ENCODE measurements around the gene REV1. TPM values are rescaled to one million over a fixed set of nuclear protein-coding genes. Genes with fewer than 3 reads are reported as not detected.

REV1 gene
- total RNA-seq, 2 donors from 2014 or later: 29.7 to 37.4 TPM

GRCh38 chr2:99397266-99397920 is 92.4 kb downstream of the REV1 start:
- DNase-seq: no peak
- Histone ChIP-seq H3K27me3 (no peaks in the 10 kb centered on the region), H3K9me3 (no peaks in the 10 kb centered on the region), H3K36me3 (peaks cover 17% of the 10 kb centered on the region), H3K27ac (no peak overlapping the region), H3K4me3 (no peak overlapping the region), H3K4me1 (no peaks in the 10 kb centered on the region), H3K9ac (ENCODE audit: low read depth in 2 of 2, low read length in 2 of 2) (no peak overlapping the region)
- TF ChIP-seq, protein P1, sequence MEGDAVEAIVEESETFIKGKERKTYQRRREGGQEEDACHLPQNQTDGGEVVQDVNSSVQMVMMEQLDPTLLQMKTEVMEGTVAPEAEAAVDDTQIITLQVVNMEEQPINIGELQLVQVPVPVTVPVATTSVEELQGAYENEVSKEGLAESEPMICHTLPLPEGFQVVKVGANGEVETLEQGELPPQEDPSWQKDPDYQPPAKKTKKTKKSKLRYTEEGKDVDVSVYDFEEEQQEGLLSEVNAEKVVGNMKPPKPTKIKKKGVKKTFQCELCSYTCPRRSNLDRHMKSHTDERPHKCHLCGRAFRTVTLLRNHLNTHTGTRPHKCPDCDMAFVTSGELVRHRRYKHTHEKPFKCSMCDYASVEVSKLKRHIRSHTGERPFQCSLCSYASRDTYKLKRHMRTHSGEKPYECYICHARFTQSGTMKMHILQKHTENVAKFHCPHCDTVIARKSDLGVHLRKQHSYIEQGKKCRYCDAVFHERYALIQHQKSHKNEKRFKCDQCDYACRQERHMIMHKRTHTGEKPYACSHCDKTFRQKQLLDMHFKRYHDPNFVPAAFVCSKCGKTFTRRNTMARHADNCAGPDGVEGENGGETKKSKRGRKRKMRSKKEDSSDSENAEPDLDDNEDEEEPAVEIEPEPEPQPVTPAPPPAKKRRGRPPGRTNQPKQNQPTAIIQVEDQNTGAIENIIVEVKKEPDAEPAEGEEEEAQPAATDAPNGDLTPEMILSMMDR (IDR thresholded peaks at IDR 0.05): no peak
- intact Hi-C loops (cut with DNase I): no loop called here

DNA sequence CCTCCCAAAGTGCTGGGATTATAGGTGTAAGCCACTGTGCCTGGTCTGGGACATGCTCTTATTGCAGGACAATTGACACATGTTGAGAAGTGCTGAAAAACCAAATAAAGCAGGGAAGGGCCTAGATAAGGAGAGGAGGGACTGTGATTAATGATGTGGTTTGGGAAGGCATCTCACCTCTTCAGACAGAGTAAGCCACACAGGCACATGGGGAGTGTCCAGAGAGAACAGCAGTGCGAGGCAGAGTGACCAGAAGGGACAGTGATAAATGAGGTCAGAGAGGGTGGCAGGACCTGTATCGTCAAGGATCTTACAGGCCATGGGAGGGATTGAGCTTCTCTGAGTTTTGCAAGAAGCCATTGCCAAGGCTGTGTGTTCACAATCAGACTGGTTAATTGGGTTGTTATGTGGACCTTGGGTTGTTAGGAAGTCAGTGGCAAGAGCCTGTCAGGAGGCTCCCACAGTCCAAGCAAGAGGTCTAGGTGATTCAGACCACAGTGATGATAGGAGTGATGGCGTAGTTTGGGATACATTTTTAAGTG is 94.2 kb downstream of the REV1 start:
- Histone ChIP-seq H3K9ac (ENCODE audit: low read depth in 2 of 2, low read length in 2 of 2) (no peak overlapping the region), H3K9me3 (no peaks in the 10 kb centered on the region), H3K4me1 (no peaks in the 10 kb centered on the region), H3K27me3 (no peaks in the 10 kb centered on the region), H3K36me3 (peaks cover 17% of the 10 kb centered on the region), H3K4me3 (no peak overlapping the region), H3K27ac (no peak overlapping the region)
- TF ChIP-seq, protein P1 (IDR thresholded peaks at IDR 0.05): no peak
- intact Hi-C loops (cut with DNase I): no loop called here
- DNase-seq: no peak

GRCh38 chr2:99389946-99390345 is 99.9 kb downstream of the REV1 start:
- intact Hi-C loops (cut with DNase I): no loop called here
- H3K27me3 ChIP-seq: no peaks in the 10 kb centered on the region
- no peak overlapping the region for H3K9ac ChIP-seq (ENCODE audit: low read depth in 2 of 2, low read length in 2 of 2)
- H3K27ac ChIP-seq: no peak overlapping the region
- no peaks in the 10 kb centered on the region for H3K4me1 ChIP-seq
- H3K36me3 ChIP-seq: peaks cover 3% of the 10 kb centered on the region
- DNase-seq: no peak
- H3K4me3 ChIP-seq: no peak overlapping the region
- H3K9me3 ChIP-seq: no peaks in the 10 kb centered on the region
- TF ChIP-seq, protein P1 (IDR thresholded peaks at IDR 0.05): no peak

- TF ChIP-seq, protein P1 (IDR thresholded peaks at IDR 0.05): no peak
- Histone ChIP-seq H3K9ac (ENCODE audit: low read depth in 2 of 2, low read length in 2 of 2) (no peak overlapping the region), H3K4me1 (no peaks in the 10 kb centered on the region), H3K4me3 (no peak overlapping the region), H3K36me3 (peaks cover 3% of the 10 kb centered on the region), H3K27me3 (no peaks in the 10 kb centered on the region), H3K9me3 (no peaks in the 10 kb centered on the region), H3K27ac (no peak overlapping the region)
- DNase-seq: no peak
- intact Hi-C loops (cut with DNase I): no loop called here
These were observed 100.4 kb downstream of the REV1 start for GRCh38 chr2:99389371-99389770.

DNA sequence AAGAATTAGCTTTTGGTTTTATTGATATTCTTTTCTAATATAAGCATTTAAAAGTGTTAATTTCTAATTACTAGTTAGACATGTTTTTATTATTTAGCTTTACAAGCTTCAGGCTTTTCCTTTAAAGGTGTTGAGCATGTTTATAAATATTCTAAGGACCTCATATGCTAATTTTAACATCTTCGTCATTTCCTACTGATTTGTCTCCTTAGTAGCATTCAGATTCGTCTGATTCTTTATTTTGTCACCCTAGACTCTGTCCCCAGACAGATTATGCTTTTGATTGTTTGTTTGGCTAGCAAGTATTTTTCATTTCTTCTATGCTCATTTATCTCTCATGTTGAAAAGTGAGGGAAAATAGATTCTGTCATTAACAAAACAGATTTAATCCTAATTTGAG is 100.9 kb downstream of the REV1 start:
- Histone ChIP-seq H3K27me3 (no peaks in the 10 kb centered on the region), H3K9me3 (no peaks in the 10 kb centered on the region), H3K9ac (ENCODE audit: low read depth in 2 of 2, low read length in 2 of 2) (no peak overlapping the region), H3K4me3 (no peak overlapping the region), H3K27ac (no peak overlapping the region), H3K4me1 (no peaks in the 10 kb centered on the region), H3K36me3 (peaks cover 3% of the 10 kb centered on the region)
- TF ChIP-seq, protein P1 (IDR thresholded peaks at IDR 0.05): no peak
- DNase-seq: no peak
- intact Hi-C loops (cut with DNase I): no loop called here
